Glomerular endothelial cell (primary cell): Measurements from ENCODE around the gene XPC. TPM values are rescaled to one million over a fixed set of nuclear protein-coding genes. Genes with fewer than 3 reads are reported as not detected.

Experiments
- DNase-seq: peaks from one replicate; pipeline ENCODE4 v3.0.0-alpha.2; 2011; ENCODE audit warnings: low read depth, low spot score; ENCODE audit errors: extremely low read depth
- total RNA-seq: library from RNA; depleted of rRNA; stranded (reverse); fragments of >200 nt; gene quantifications from 2 replicates; pipeline ENCODE4 v1.2.3, GENCODE V29; 2015

The XPC gene
- total RNA-seq, 1 donor from 2014 or later: 50.4 TPM

- DNase-seq: no peak
Measured at GRCh38 chr3:14150078-14150477, 28.3 kb downstream of the XPC start.

DNA sequence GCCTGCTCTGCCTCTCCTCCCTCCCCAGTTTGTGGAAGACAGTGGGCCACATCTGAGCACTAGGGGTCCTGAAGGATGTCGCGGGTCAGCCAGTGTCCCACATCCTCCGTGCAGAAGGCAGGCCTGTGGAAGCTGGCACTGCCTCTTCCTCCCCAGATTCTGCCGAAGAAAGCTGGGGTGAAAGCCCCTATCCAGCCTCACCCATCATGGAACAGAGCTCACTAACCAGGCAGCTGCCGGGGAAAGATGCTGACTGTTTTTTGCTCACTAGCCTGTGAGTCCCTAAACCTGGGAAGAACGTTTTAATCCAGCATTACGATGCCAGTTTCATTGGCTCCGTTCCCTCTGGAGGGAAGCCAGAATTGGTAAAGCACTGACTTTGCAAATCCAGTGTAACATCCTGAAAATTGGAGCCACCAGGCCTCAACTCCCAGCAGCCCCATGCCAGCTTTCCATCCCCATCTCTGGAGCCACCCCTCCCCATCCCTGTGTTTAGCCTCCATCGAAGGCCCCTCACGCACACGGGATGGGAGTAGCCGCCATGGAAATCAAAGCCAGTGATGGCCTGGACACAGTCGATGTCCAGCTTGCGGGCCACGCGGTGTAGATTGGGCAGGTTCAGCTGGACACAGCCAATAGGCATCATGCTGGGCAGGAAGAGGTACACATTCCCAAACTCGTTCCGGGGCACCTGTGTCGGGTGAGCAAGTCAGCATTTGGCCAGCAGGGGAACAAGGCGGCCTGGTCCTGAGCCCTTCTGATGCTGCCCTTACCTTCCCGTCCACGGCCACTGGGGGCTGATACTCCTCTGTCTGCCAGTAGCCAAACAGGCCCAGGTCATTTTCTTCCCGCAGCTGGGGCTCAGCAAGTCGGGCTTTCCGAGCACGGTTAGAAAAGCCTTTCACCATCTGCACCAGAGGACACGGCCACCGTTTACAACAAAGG lies 30.1 kb downstream of the XPC start:
- no peak for DNase-seq

- DNase-seq: no peak
Measured at GRCh38 chr3:14147617-14148016, 30.8 kb downstream of the XPC start.

GRCh38 chr3:14147066-14147435 lies 31.4 kb downstream of the XPC start:
- DNase-seq: no peak

- DNase-seq: no peak
Measured at GRCh38 chr3:14146381-14147065, 31.9 kb downstream of the XPC start.

DNA sequence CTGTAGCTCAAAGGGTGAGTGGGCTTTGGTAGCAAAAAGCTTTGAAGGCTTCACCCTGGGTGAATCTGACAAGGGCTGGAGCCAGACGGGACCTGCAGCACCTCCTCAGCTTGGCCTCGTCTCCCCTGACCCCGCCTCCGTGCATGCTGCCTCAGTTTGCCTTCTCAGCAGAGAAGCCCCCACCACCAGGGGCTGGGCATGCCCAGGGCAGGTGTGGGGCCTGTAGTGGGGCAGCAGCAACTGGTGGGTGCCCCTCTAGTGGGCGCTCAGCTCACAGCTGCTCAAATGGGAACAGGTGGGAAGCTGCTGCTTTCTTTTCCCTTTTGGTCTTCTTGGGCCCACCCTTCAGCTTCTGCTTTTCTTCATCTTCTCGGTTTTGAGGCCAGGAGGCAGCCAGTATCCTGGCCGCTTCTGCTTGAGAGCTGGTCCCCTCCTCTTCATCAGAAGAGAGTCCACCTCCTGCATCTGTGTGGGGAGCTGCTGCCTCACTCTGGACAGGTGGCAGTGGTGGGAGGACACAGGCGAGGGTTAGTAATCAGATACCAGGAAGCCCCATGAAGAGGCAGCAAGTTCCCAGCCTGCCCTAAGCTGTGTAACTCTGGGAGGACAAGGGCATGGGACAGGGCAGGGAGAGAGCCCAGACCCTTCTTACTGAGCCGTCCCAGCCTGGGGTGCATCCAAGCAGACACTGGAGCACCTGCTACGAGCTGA lies 32.6 kb downstream of the XPC start:
- DNase-seq: no peak

- DNase-seq: no peak
Measured at GRCh38 chr3:14145236-14145635, 33.2 kb downstream of the XPC start.

GRCh38 chr3:14144423-14145075 lies 33.9 kb downstream of the XPC start:
- peak; percentile 98 for DNase-seq

- DNase-seq: peak; percentile 77
Measured at GRCh38 chr3:14143271-14144225, 34.9 kb downstream of the XPC start.

- no peak for DNase-seq
Measured at GRCh38 chr3:14142567-14143270, 35.7 kb downstream of the XPC start.

DNA sequence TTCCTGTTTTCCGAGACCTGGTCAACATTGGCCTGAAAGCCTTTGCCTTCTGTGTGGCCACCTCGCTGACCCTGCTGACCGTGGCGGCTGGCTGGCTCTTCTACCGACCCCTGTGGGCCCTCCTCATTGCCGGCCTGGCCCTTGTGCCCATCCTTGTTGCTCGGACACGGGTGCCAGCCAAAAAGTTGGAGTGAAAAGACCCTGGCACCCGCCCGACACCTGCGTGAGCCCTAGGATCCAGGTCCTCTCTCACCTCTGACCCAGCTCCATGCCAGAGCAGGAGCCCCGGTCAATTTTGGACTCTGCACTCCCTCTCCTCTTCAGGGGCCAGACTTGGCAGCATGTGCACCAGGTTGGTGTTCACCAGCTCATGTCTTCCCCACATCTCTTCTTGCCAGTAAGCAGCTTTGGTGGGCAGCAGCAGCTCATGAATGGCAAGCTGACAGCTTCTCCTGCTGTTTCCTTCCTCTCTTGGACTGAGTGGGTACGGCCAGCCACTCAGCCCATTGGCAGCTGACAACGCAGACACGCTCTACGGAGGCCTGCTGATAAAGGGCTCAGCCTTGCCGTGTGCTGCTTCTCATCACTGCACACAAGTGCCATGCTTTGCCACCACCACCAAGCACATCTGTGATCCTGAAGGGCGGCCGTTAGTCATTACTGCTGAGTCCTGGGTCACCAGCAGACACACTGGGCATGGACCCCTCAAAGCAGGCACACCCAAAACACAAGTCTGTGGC lies 36.6 kb downstream of the XPC start:
- DNase-seq: no peak

DNA sequence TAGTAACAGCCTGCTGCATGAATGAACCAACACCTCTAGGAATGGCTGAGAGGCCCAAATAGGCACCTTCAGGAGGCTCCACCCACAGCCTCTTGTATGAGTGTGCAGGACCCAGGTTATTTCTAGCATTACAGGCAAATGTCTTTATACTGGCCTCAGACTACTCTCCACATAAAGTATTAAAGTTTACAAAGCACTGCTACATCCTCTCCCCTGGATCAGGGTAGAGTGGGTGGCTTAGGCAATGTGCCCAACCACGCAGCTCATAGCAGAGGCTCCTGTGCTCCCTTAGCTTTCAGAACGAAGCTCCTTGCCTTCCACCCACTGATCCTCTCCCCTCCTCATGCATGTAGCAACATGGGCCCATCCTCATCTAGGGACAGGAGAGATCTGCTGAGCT lies 37.3 kb downstream of the XPC start:
- DNase-seq: no peak

GRCh38 chr3:14140668-14141067 lies 37.7 kb downstream of the XPC start:
- DNase-seq: no peak

- DNase-seq: no peak
Measured at GRCh38 chr3:14139771-14140170, 38.6 kb downstream of the XPC start.

GRCh38 chr3:14138878-14139655 lies 39.3 kb downstream of the XPC start:
- DNase-seq: no peak

GRCh38 chr3:14138109-14138877 lies 40.1 kb downstream of the XPC start:
- no peak for DNase-seq

DNA sequence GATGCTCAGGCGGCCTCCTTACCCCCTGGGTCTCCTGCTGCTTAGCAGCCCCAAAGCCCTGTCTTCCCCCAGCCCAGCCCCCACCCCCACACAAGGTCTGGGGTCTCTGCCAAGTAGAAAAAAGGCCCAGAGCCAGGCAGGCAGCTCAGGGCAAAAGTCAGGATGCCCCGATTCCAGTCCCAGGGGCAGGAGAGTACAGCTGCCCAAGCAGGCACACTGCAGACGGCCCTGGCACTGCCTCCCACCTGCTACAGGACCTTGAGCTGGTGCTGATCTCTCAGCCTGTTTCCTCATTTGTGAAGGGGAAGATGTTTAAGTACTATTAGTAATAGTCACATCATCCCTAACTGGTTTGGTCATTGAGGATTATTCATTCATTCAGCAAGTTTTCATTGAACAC lies 41.0 kb downstream of the XPC start:
- DNase-seq: no peak
